SK-N-SH (cell line): ENCODE measurements around the gene OTOG. TPM values are rescaled to one million over a fixed set of nuclear protein-coding genes. Genes with fewer than 3 reads are reported as not detected.

ENCODE experiments used
- CTCF ChIA-PET: fragments of 300-600, 350-600 bp; formaldehyde crosslinking; extraction: SDS; loops from one replicate; lab custom pipeline; 2021; lab: Yijun Ruan, JAX
- POLR2A ChIA-PET: fragments of 350-600 bp; sonication (Branson Sonifier 250); formaldehyde crosslinking; extraction: SDS; loops from one replicate; lab custom pipeline; 2020; ENCODE audit warnings: antibody characterized with exemption, inconsistent platforms; lab: Yijun Ruan, JAX
- DNase-seq: peaks from one replicate; pipeline ENCODE4 v3.0.0; 2012
- H2AFZ ChIP-seq: fragments of 200-600 bp; sonication (generic); 2 replicates; pipeline ENCODE4 v1.8.1; 2016; ENCODE audit warnings: antibody characterized with exemption, mild to moderate bottlenecking, low read depth
- H3F3A ChIP-seq: fragments of 200-600 bp; sonication (generic); replicated peaks from 2 replicates; pipeline ENCODE3; 2016; ENCODE audit warnings: antibody characterized with exemption, mild to moderate bottlenecking; ENCODE audit not compliant: insufficient read depth
- H3K27ac ChIP-seq, 2 experiments: fragments of 200-500 bp in 1 of 2; fragments of 200-600 bp in 1 of 2; sonication (Bioruptor generic) in 1 of 2; sonication (generic), shearing (Covaris generic) in 1 of 2; 2 replicates each; pipeline versions ENCODE4 v1.5.1 to v1.6.1; 2014 to 2016; ENCODE audit warnings: low read depth in 2 of 2, inconsistent platforms in 1 of 2, low read length in 1 of 2, mild to moderate bottlenecking in 1 of 2, mixed read lengths in 1 of 2
- H3K27me3 ChIP-seq: fragments of 200-600 bp; sonication (generic), shearing (Covaris generic); 2 replicates; pipeline ENCODE4 v1.6.1; 2016; ENCODE audit warnings: mixed run types; ENCODE audit not compliant: insufficient read depth
- H3K36me3 ChIP-seq, 2 experiments: fragments of 200-500 bp in 1 of 2; fragments of 200-600 bp in 1 of 2; sonication (Bioruptor generic) in 1 of 2; sonication (generic) in 1 of 2; replicated peaks in 1 of 2; 2 replicates each; pipeline versions ENCODE3 to v1.5.1; 2014 to 2016; ENCODE audit warnings: low read length in 1 of 2, mild to moderate bottlenecking in 1 of 2; ENCODE audit not compliant: insufficient read depth in 2 of 2, control insufficient read depth in 1 of 2
- H3K4me1 ChIP-seq, 2 experiments: fragments of 200-500 bp in 1 of 2; fragments of 200-600 bp in 1 of 2; sonication (Bioruptor generic) in 1 of 2; sonication (generic), shearing (Covaris generic) in 1 of 2; 2 replicates each; pipeline versions ENCODE4 v1.5.1 to v1.6.1; 2014 to 2016; ENCODE audit warnings: low read depth in 1 of 2, low read length in 1 of 2, mixed run types in 1 of 2; ENCODE audit not compliant: insufficient read depth in 2 of 2, control insufficient read depth in 1 of 2
- H3K4me2 ChIP-seq: fragments of 200-600 bp; sonication (generic), shearing (Covaris generic); 2 replicates; pipeline ENCODE4 v1.6.1; 2017; ENCODE audit warnings: mixed run types
- H3K4me3 ChIP-seq, 2 experiments: fragments of 200-500 bp in 1 of 2; fragments of 200-600 bp in 1 of 2; sonication (Bioruptor generic) in 1 of 2; sonication (generic), shearing (Covaris generic) in 1 of 2; 2 replicates each; pipeline versions ENCODE4 v1.5.1 to v1.8.1; 2014 to 2016; ENCODE audit warnings: low read depth in 2 of 2, inconsistent platforms in 1 of 2, low read length in 1 of 2, mild to moderate bottlenecking in 1 of 2, mixed read lengths in 1 of 2, moderate library complexity in 1 of 2
- H3K79me2 ChIP-seq: fragments of 200-600 bp; sonication (generic); 2 replicates; pipeline ENCODE4 v1.8.1; 2017; ENCODE audit warnings: mild to moderate bottlenecking; ENCODE audit not compliant: insufficient read depth
- H3K9ac ChIP-seq: fragments of 200-600 bp; sonication (generic); 2 replicates; pipeline ENCODE4 v1.6.1; 2017; ENCODE audit warnings: mixed run types
- H3K9me2 ChIP-seq: fragments of 200-600 bp; sonication (generic); 2 replicates; pipeline ENCODE4 v1.6.1; 2017; ENCODE audit warnings: mixed run types
- H3K9me3 ChIP-seq: fragments of 200-600 bp; sonication (generic); 2 replicates; pipeline ENCODE4 v1.6.1; 2017; ENCODE audit warnings: mixed run types, mild to moderate bottlenecking, moderate library complexity
- H4K20me1 ChIP-seq: fragments of 200-600 bp; sonication (generic); 2 replicates; pipeline ENCODE4 v1.6.1; 2017; ENCODE audit warnings: mild to moderate bottlenecking, mixed run types; ENCODE audit not compliant: insufficient read depth
- CHD2 ChIP-seq: fragments of 150-350 bp; IDR thresholded peaks from 2 replicates; pipeline ENCODE4 v1.6.1; 2018; ENCODE audit warnings: low read length; ENCODE audit not compliant: partially characterized antibody
- CTCF ChIP-seq: fragments of 200-600 bp; sonication (generic); IDR thresholded peaks from 2 replicates; pipeline ENCODE4 v1.6.1; 2017; ENCODE audit warnings: antibody characterized with exemption, mild to moderate bottlenecking, moderate library complexity
- ELF1 ChIP-seq: IDR thresholded peaks from 2 replicates; pipeline ENCODE4 v1.4.0; 2012
- EP300 ChIP-seq, 2 experiments: IDR thresholded peaks; 2 replicates each; pipeline versions ENCODE4 v1.4.0 to v1.6.1; 2012; ENCODE audit warnings: borderline replicate concordance in 1 of 2, low read depth in 1 of 2, low read length in 1 of 2
- EZH2phosphoT487 ChIP-seq: fragments of 200-600 bp; sonication (generic); IDR thresholded peaks from 2 replicates; pipeline ENCODE4 v1.6.1; 2017; ENCODE audit warnings: low read depth, mixed run types, mild to moderate bottlenecking, antibody characterized with exemption, moderate library complexity, borderline replicate concordance
- FOXJ3 ChIP-seq: sonication (generic); formaldehyde crosslinking; IDR thresholded peaks from 2 replicates; pipeline ENCODE4 v1.5.1; 2020; ENCODE audit warnings: mild to moderate bottlenecking, missing genetic modification reagents
- FOXM1 ChIP-seq: IDR thresholded peaks from 2 replicates; pipeline ENCODE4 v1.4.0; 2012; ENCODE audit warnings: low read depth, mild to moderate bottlenecking
- GABPA ChIP-seq: IDR thresholded peaks from 2 replicates; pipeline ENCODE4 v1.4.0; 2012; ENCODE audit warnings: low read depth, mild to moderate bottlenecking
- GATA2 ChIP-seq: sonication (generic); formaldehyde crosslinking; IDR thresholded peaks from 2 replicates; pipeline ENCODE4 v1.5.0; 2020; ENCODE audit warnings: mild to moderate bottlenecking, missing genetic modification reagents
- MEF2A ChIP-seq: IDR thresholded peaks from 2 replicates; pipeline ENCODE4 v1.4.0; 2012; ENCODE audit warnings: low read depth, borderline replicate concordance
- NFIC ChIP-seq: IDR thresholded peaks from 2 replicates; pipeline ENCODE4 v1.4.0; 2012; ENCODE audit warnings: borderline replicate concordance
- NRF1 ChIP-seq: IDR thresholded peaks from 2 replicates; pipeline ENCODE4 v1.6.1; 2012; ENCODE audit warnings: low read depth, mild to moderate bottlenecking, low read length
- POLR2AphosphoS5 ChIP-seq: IDR thresholded peaks from 2 replicates; pipeline ENCODE4 v1.6.1; 2012; ENCODE audit warnings: low read depth, low read length
- RAD21 ChIP-seq: IDR thresholded peaks from 2 replicates; pipeline ENCODE4 v1.6.1; 2012; ENCODE audit warnings: mild to moderate bottlenecking, low read length
- RCOR1 ChIP-seq: fragments of 150-350 bp; IDR thresholded peaks from 2 replicates; pipeline ENCODE4 v1.6.1; 2017; ENCODE audit warnings: antibody characterized with exemption, low read length
- REST ChIP-seq: IDR thresholded peaks from 2 replicates; pipeline ENCODE4 v1.6.1; 2012; ENCODE audit warnings: mild to moderate bottlenecking, low read depth, low read length, moderate library complexity
- RXRA ChIP-seq: IDR thresholded peaks from 2 replicates; pipeline ENCODE4 v1.4.0; 2012; ENCODE audit warnings: low read depth, mild to moderate bottlenecking, borderline replicate concordance
- SIN3A ChIP-seq: IDR thresholded peaks from 2 replicates; pipeline ENCODE4 v1.6.1; 2012; ENCODE audit warnings: low read depth, mild to moderate bottlenecking, low read length, moderate library complexity, borderline replicate concordance
- TCF12 ChIP-seq: IDR thresholded peaks from 2 replicates; pipeline ENCODE4 v1.4.0; 2012
- YY1 ChIP-seq: IDR thresholded peaks from 2 replicates; pipeline ENCODE4 v1.4.0; 2012; ENCODE audit warnings: low read depth, mild to moderate bottlenecking
- ZBTB33 ChIP-seq: IDR thresholded peaks from 2 replicates; pipeline ENCODE4 v1.4.0; 2012; ENCODE audit warnings: low read depth, borderline replicate concordance
- WGBS: methylation state at CpG from one replicate; pipeline ENCODE4 v1.1.6; 2017; ENCODE audit warnings: low lambda C conversion rate; 5-methylcytosine and 5-hydroxymethylcytosine counted together
- polyA plus RNA-seq, 3 experiments: library from polyadenylated mRNA; depleted of rRNA; stranded (reverse); fragments of >200 nt; gene quantifications; 2 replicates each; pipeline ENCODE4 v1.2.3, GENCODE V29; 2012

OTOG gene
- polyA plus RNA-seq, 1 of the 3 experiments (the other 2 are of a cell fraction) = not detected

- POLR2A ChIA-PET = no interaction called here
- H3K4me1 ChIP-seq = no peaks in the 10 kb centered on the region
- DNase-seq = no peak
- H3F3A ChIP-seq = no peaks in the 10 kb centered on the region
- H3K79me2 ChIP-seq = no peaks in the 10 kb centered on the region
- no peaks in the 10 kb centered on the region for H3K27me3 ChIP-seq
- no peak overlapping the region for H3K27ac ChIP-seq
- H4K20me1 ChIP-seq = no peaks in the 10 kb centered on the region
- no peaks in the 10 kb centered on the region for H3K9me3 ChIP-seq
- H3K4me3 ChIP-seq = no peak overlapping the region
- H2AFZ ChIP-seq = no peak overlapping the region
- CTCF ChIA-PET = interaction anchor here (1.0 to 2.1 kb wide), 3 partner anchors 25 to 178 kb away, joined by 3 to 7 read pairs (median 6); no protein-coding TSS in a partner anchor
- no peaks in the 10 kb centered on the region for H3K9me2 ChIP-seq
- no peak overlapping the region for H3K4me2 ChIP-seq
- H3K9ac ChIP-seq = no peak overlapping the region
- WGBS = 39% methylated on average over 6 of the region's 10 CpGs
- H3K36me3 ChIP-seq = no peaks in the 10 kb centered on the region
- TF ChIP-seq GATA2 (CRISPR knock-in tag) = no peak
- TF ChIP-seq CHD2 = no peak
- TF ChIP-seq RXRA = no peak
- TF ChIP-seq ELF1 = no peak
- no peak for TF ChIP-seq NFIC
- no peak for TF ChIP-seq POLR2AphosphoS5
- TF ChIP-seq ZBTB33 = no peak
- no peak for TF ChIP-seq GABPA
- no peak for TF ChIP-seq RCOR1
Measured at GRCh38 chr11:17552392-17553248, 5.6 kb downstream of the OTOG start.

GRCh38 chr11:17553249-17553546 lies 6.1 kb downstream of the OTOG start:
- Histone ChIP-seq H3K4me2 (no peak overlapping the region), H3K4me3 (no peak overlapping the region), H3K27me3 (no peaks in the 10 kb centered on the region), H3K79me2 (no peaks in the 10 kb centered on the region), H3K27ac (no peak overlapping the region), H2AFZ (no peak overlapping the region), H3K4me1 (no peaks in the 10 kb centered on the region), H3K9me2 (no peaks in the 10 kb centered on the region), H3K9me3 (no peaks in the 10 kb centered on the region), H4K20me1 (no peaks in the 10 kb centered on the region), H3F3A (no peaks in the 10 kb centered on the region), H3K36me3 (no peaks in the 10 kb centered on the region), H3K9ac (no peak overlapping the region)
- WGBS = 40% methylated on average over 1 of the region's 7 CpGs
- POLR2A ChIA-PET = no interaction called here
- DNase-seq = no peak
- CTCF ChIA-PET = interaction anchor here (1.0 to 2.1 kb wide), 3 partner anchors 25 to 178 kb away, joined by 3 to 7 read pairs (median 6); no protein-coding TSS in a partner anchor
- TF ChIP-seq FOXJ3 (CRISPR knock-in tag) (no peak), EP300 (IDR thresholded peaks at IDR 0.05; ENCODE audit: borderline replicate concordance in 1 of 2, low read depth in 1 of 2, low read length in 1 of 2) (no peak), CTCF (no peak), RAD21 (no peak), ELF1 (no peak), EZH2phosphoT487 (no peak), GATA2 (CRISPR knock-in tag) (no peak), SIN3A (no peak), FOXM1 (no peak), MEF2A (no peak), TCF12 (no peak), YY1 (no peak), NRF1 (no peak), REST (no peak)
